Measurements from ENCODE around the gene PDGFC. TPM values are rescaled to one million over a fixed set of nuclear protein-coding genes. Genes with fewer than 3 reads are reported as not detected.

Gene PDGFC
- total and polyA plus RNA-seq, 2 of the 13 experiments (the other 11 are each of a cell fraction or from before 2014, with no cell fraction given): 4.6 to 9.1 TPM

DNA sequence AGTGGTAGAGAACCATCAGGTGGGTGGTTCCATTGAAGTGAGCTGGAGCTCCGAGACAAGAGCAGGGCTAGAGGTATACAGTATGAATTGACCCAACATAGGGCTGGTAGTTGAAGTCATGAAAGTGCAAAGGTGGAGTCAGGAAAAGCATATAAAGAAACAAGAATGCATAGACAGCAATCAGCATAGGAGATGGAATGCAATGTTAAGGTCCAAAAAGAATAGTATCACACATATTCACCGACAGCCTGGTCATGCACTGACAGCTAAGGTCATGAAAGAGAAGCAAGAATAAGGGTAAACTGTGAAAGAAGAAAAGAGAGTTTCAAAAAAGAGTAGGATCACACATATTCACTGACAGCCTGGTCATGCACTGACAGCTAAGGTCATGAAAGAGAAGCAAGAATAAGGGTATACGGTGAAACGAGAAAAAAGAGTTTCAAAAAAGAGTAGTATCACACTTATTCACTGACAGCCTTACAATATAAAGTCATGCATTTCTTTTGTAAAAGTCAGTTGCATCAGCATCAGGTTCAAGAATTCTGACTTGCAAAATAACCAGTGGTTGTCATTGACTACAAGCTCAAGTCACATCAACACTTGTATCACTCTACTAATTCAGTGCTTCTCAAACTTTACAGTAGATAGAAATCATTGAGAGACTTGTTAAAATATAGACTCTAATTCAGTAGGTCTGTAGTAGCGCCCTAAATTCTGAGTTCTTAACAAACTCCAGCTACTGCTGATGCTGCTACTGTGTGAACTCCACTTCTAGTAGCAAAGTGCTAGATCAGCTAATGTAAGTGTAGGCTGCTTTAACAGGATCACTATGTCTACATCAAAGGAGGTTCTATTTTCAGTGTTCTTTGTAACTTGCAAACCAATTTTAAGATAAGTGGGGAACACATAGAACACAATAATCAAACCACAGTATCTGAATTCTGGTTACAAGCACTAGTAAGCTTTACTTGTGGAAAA, 221.9 kb downstream of the PDGFC start:
- CTCF ChIA-PET (ENCODE audit: low intra/inter-chr PET ratio, low total read pairs): no interaction called here
- H3K4me3 ChIP-seq (replicated peaks in 1 of 3; ENCODE audit: insufficient read depth in 1 of 3, low read depth in 2 of 3, low read length in 3 of 3): no peak overlapping the region
- no peak overlapping the region for H3K27ac ChIP-seq (ENCODE audit: extremely low read length, insufficient read depth, low read length)
- H3K9me3 ChIP-seq (ENCODE audit: low read length): no peaks in the 10 kb centered on the region
- no TSS peak for BruUV-seq (replicated peaks)
- POLR2A ChIA-PET: no interaction called here
- in situ Hi-C loops (cut with HindIII; ENCODE audit: extremely low pct_ligation_motif_present, low pct_unique_long_range_greater_than_20kb): no loop called here
- H3K9ac ChIP-seq (ENCODE audit: insufficient read depth, low read depth, low read length): no peak overlapping the region
- H2AFZ ChIP-seq (ENCODE audit: low read length): no peak overlapping the region
- FAIRE-seq: no peak
- H3K4me2 ChIP-seq (ENCODE audit: low read depth, low read length): no peak overlapping the region
- H3K4me1 ChIP-seq (ENCODE audit: insufficient read depth, low read length): no peaks in the 10 kb centered on the region
- DNase-seq (ENCODE audit: low spot score): no peak
- no peaks in the 10 kb centered on the region for H3K36me3 ChIP-seq (replicated peaks in 1 of 2; ENCODE audit: control insufficient read depth in 1 of 2, insufficient read depth in 2 of 2, low read length in 2 of 2)
- 40% methylated on average over 5 of the region's 5 CpGs for WGBS (ENCODE audit: low lambda C conversion rate)
- H3K27me3 ChIP-seq (ENCODE audit: control insufficient read depth in 1 of 2, insufficient read depth in 2 of 2, low read length in 2 of 2): no peaks in the 10 kb centered on the region
- ATAC-seq: no peak
- TF ChIP-seq ZNF317 (CRISPR knock-in tag; IDR thresholded peaks at IDR 0.05) (no peak), NFATC3 (CRISPR knock-in tag; IDR thresholded peaks at IDR 0.05) (no peak), YEATS2 (CRISPR knock-in tag; IDR thresholded peaks at IDR 0.05; ENCODE audit: borderline replicate concordance) (no peak), ZNF468 (CRISPR knock-in tag; IDR thresholded peaks at IDR 0.05) (no peak), ZEB1 (IDR thresholded peaks at IDR 0.05; ENCODE audit: insufficient replicate concordance, low read depth) (no peak), HOXA7 (CRISPR knock-in tag; IDR thresholded peaks at IDR 0.05) (no peak), MBNL3 (CRISPR knock-in tag; conservative IDR thresholded peaks at IDR 0.05) (no peak), NFIC (IDR thresholded peaks at IDR 0.05; ENCODE audit: low read length) (no peak), FOXA3 (CRISPR knock-in tag; IDR thresholded peaks at IDR 0.05) (no peak), HMGXB4 (CRISPR knock-in tag; IDR thresholded peaks at IDR 0.05; ENCODE audit: borderline replicate concordance in 1 of 2, low read depth in 1 of 2) (no peak), ZNF766 (CRISPR knock-in tag; IDR thresholded peaks at IDR 0.05; ENCODE audit: borderline replicate concordance) (no peak), ZFP37 (CRISPR knock-in tag; IDR thresholded peaks at IDR 0.05; ENCODE audit: borderline replicate concordance) (no peak), RFXANK (CRISPR knock-in tag; IDR thresholded peaks at IDR 0.05) (no peak), HMGA1 (CRISPR knock-in tag; conservative IDR thresholded peaks at IDR 0.05) (no peak), ATF3 (CRISPR knock-in tag; IDR thresholded peaks at IDR 0.05) (no peak), CHCHD3 (CRISPR knock-in tag; IDR thresholded peaks at IDR 0.05) (no peak), ZNF598 (CRISPR knock-in tag; IDR thresholded peaks at IDR 0.05; ENCODE audit: borderline replicate concordance) (no peak), HNRNPUL1 (IDR thresholded peaks at IDR 0.05; ENCODE audit: low read depth, low read length) (no peak), KDM6A (CRISPR knock-in tag; IDR thresholded peaks at IDR 0.05; ENCODE audit: low read depth) (no peak)
- H4K20me1 ChIP-seq (ENCODE audit: insufficient read depth, low read length): no peaks in the 10 kb centered on the region
- H3K79me2 ChIP-seq (ENCODE audit: insufficient read depth, low read length): no peaks in the 10 kb centered on the region
- intact Hi-C loops (cut with micrococcal nuclease; ENCODE audit: unreplicated experiment): no loop called here

Data from HepG2 (cell line).